Measurements from ENCODE around the gene PDCD4. TPM values are rescaled to one million over a fixed set of nuclear protein-coding genes. Genes with fewer than 3 reads are reported as not detected.

PDCD4 gene
- total and polyA plus RNA-seq, 10 of the 15 experiments (the other 5 are each of a cell fraction or from before 2014, with no cell fraction given) = 101 to 372 (median 171) TPM

GRCh38 chr10:110842326-110842904, 29.3 kb upstream of the PDCD4 start (continued):
- no peak for TF ChIP-seq BRCA1 (IDR thresholded peaks at IDR 0.05; ENCODE audit: low read depth, low read length)

- H3K9ac ChIP-seq (ENCODE audit: control insufficient read depth, insufficient read depth, low read length) = peak overlapping the region; percentile 80
- peak; percentile 71 for TF ChIP-seq DPF2 (IDR thresholded peaks at IDR 0.05)
- TF ChIP-seq REST (IDR thresholded peaks at IDR 0.05; ENCODE audit: low read depth, low read length) = no peak
- no peak for TF ChIP-seq SMARCA5 (IDR thresholded peaks at IDR 0.05)
- TF ChIP-seq, protein P1, sequence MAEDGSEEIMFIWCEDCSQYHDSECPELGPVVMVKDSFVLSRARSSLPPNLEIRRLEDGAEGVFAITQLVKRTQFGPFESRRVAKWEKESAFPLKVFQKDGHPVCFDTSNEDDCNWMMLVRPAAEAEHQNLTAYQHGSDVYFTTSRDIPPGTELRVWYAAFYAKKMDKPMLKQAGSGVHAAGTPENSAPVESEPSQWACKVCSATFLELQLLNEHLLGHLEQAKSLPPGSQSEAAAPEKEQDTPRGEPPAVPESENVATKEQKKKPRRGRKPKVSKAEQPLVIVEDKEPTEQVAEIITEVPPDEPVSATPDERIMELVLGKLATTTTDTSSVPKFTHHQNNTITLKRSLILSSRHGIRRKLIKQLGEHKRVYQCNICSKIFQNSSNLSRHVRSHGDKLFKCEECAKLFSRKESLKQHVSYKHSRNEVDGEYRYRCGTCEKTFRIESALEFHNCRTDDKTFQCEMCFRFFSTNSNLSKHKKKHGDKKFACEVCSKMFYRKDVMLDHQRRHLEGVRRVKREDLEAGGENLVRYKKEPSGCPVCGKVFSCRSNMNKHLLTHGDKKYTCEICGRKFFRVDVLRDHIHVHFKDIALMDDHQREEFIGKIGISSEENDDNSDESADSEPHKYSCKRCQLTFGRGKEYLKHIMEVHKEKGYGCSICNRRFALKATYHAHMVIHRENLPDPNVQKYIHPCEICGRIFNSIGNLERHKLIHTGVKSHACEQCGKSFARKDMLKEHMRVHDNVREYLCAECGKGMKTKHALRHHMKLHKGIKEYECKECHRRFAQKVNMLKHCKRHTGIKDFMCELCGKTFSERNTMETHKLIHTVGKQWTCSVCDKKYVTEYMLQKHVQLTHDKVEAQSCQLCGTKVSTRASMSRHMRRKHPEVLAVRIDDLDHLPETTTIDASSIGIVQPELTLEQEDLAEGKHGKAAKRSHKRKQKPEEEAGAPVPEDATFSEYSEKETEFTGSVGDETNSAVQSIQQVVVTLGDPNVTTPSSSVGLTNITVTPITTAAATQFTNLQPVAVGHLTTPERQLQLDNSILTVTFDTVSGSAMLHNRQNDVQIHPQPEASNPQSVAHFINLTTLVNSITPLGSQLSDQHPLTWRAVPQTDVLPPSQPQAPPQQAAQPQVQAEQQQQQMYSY (CRISPR knock-in tag; IDR thresholded peaks at IDR 0.05) = no peak
- no peak for TF ChIP-seq ASH2L (IDR thresholded peaks at IDR 0.05; ENCODE audit: borderline replicate concordance, low read depth)
- TF ChIP-seq LARP7 (IDR thresholded peaks at IDR 0.05) = no peak
- peak; percentile 80 for TF ChIP-seq CREM (IDR thresholded peaks at IDR 0.05; ENCODE audit: low read depth)
- peak; percentile 71; the same call in 1 of the 2 replicates for TF ChIP-seq YBX1 (IDR thresholded peaks at IDR 0.05)
- TF ChIP-seq CBFB (IDR thresholded peaks at IDR 0.05; ENCODE audit: low read depth) = peak; percentile 76; the same call in 1 of the 2 replicates
- TF ChIP-seq ZNF622 (IDR thresholded peaks at IDR 0.05) = no peak
- peak; percentile 31; the same call in 1 of the 2 replicates for TF ChIP-seq CBX5 (IDR thresholded peaks at IDR 0.05; ENCODE audit: low read depth)
- TF ChIP-seq TARDBP (IDR thresholded peaks at IDR 0.05; ENCODE audit: borderline replicate concordance) = no peak
- no peak for TF ChIP-seq NKRF (conservative IDR thresholded peaks at IDR 0.05)
Measured at GRCh38 chr10:110843031-110843430, 28.7 kb upstream of the PDCD4 start.

More at GRCh38 chr10:110843031-110843430, 28.7 kb upstream of the PDCD4 start:
- peaks cover 10% of the 10 kb centered on the region for H3K79me2 ChIP-seq (ENCODE audit: control insufficient read depth, insufficient read depth, low read length)
- intact Hi-C loops (cut with micrococcal nuclease; ENCODE audit: unreplicated experiment) = loop anchor here (1.0 to 2.0 kb wide), 4 partner anchors 21 to 68 kb away; partner anchors contain the start of gene PDCD4
- peak; percentile 98 for DNase-seq (ENCODE audit: low read depth, low spot score)
- ChIA-PET POLR2A (interaction anchor here (0.7 to 7.4 kb wide), 22 partner anchors 9 to 270 kb away, joined by 3 to 145 read pairs (median 5); partner anchors contain the start of gene PDCD4), CTCF (interaction anchor here (0.6 to 6.8 kb wide), 14 partner anchors 10 to 228 kb away, joined by 3 to 70 read pairs (median 5); no protein-coding TSS in a partner anchor), RAD21 (ENCODE audit: unreplicated experiment) (interaction anchor here (0.7 to 7.3 kb wide), 25 partner anchors 9 to 340 kb away, joined by 3 to 153 read pairs (median 11); partner anchors contain the start of genes BBIP1 and PDCD4), SMC1A (ENCODE audit: uncharacterized antibody, unreplicated experiment) (interaction anchor here (1.0 to 12.5 kb wide), 20 partner anchors 9 to 229 kb away, joined by 3 to 188 read pairs (median 16); partner anchors contain the start of genes BBIP1 and PDCD4)
- BruUV-seq (replicated peaks) = no TSS peak
- no peaks in the 10 kb centered on the region for H3K27me3 ChIP-seq (replicated peaks in 1 of 2; ENCODE audit: control insufficient read depth in 2 of 2, insufficient read depth in 2 of 2, low read length in 1 of 2)
- H3K4me1 ChIP-seq (ENCODE audit: control insufficient read depth, insufficient read depth, low read length) = peaks cover 53% of the 10 kb centered on the region
- peak; percentile 95 for FAIRE-seq
- no peaks in the 10 kb centered on the region for H3K9me3 ChIP-seq (replicated peaks; ENCODE audit: control insufficient read depth, insufficient read depth, low read length)
- in situ Hi-C loops (cut with MboI) = no loop called here
- WGBS (ENCODE audit: insufficient coverage, insufficient replicate concordance, low lambda C conversion rate, missing lambda C conversion rate) = 0% methylated on average over 2 of the region's 2 CpGs
- peak; percentile 74 for ATAC-seq
- H4K20me1 ChIP-seq (ENCODE audit: control insufficient read depth, insufficient read depth) = no peaks in the 10 kb centered on the region
- H3K4me2 ChIP-seq (ENCODE audit: control insufficient read depth, insufficient read depth) = peak overlapping the region; percentile 80
- H2AFZ ChIP-seq (ENCODE audit: control insufficient read depth, low read depth, low read length) = no peak overlapping the region
- peak overlapping the region; percentile 68 for H3K4me3 ChIP-seq
- H3K27ac ChIP-seq (ENCODE audit: control insufficient read depth, insufficient read depth) = peak overlapping the region; percentile 97
- no peaks in the 10 kb centered on the region for H3K36me3 ChIP-seq (ENCODE audit: control insufficient read depth in 2 of 2, insufficient read depth in 2 of 2, low read length in 1 of 2)

Data from GM12878 (cell line).